Naive B cell (primary cell): ENCODE data around the gene PRKCA. TPM values are rescaled to one million over a fixed set of nuclear protein-coding genes. Genes with fewer than 3 reads are reported as not detected.
A peak's percentile ranks its signal among the peaks of the same experiment; 100 is the strongest.

ENCODE experiments used
- ATAC-seq, 2 donors: fragments of 150-1000 bp; cut with Tn5 transposase; 2 replicates each; pipeline ENCODE4 v1.10.0; 2021; ENCODE audit warnings: low read depth in 2 of 2, mild to moderate bottlenecking in 2 of 2, moderate library complexity in 2 of 2
- DNase-seq: peaks from one replicate; pipeline ENCODE4 v3.0.0; 2022
- H3K27ac Mint-ChIP-seq, 6 donors: one replicate each; pipeline ENCODE4 v1.8.0; 2020 to 2022; ENCODE audit warnings: mild to moderate bottlenecking in 6 of 6, mixed read lengths in 6 of 6, moderate library complexity in 5 of 6, inconsistent platforms in 2 of 6
- H3K27me3 Mint-ChIP-seq, 3 donors: one replicate each; pipeline ENCODE4 v1.8.0; 2021 to 2022; ENCODE audit warnings: mixed read lengths in 3 of 3, mild to moderate bottlenecking in 1 of 3
- H3K36me3 Mint-ChIP-seq, 2 donors: one replicate each; pipeline ENCODE4 v1.8.0; 2020 to 2022; ENCODE audit warnings: mixed read lengths in 2 of 2, inconsistent platforms in 1 of 2, mild to moderate bottlenecking in 1 of 2
- H3K4me1 Mint-ChIP-seq, 3 donors: one replicate each; pipeline ENCODE4 v1.8.0; 2020 to 2022; ENCODE audit warnings: mixed read lengths in 3 of 3, inconsistent platforms in 1 of 3, mild to moderate bottlenecking in 1 of 3, moderate library complexity in 1 of 3
- H3K4me3 Mint-ChIP-seq, 8 donors: one replicate each; pipeline ENCODE4 v1.8.0; 2020 to 2022; ENCODE audit warnings: mild to moderate bottlenecking in 8 of 8, mixed read lengths in 8 of 8, moderate library complexity in 8 of 8, inconsistent platforms in 2 of 8
- H3K9me3 Mint-ChIP-seq, 7 donors: one replicate each; pipeline ENCODE4 v1.8.0; 2020 to 2022; ENCODE audit warnings: mixed read lengths in 7 of 7, mild to moderate bottlenecking in 5 of 7, inconsistent platforms in 2 of 7, moderate library complexity in 1 of 7
- polyA plus RNA-seq, 6 donors: library from polyadenylated mRNA; unstranded; fragments of 300-500 nt; fragmentation: Illumina TruSeq; gene quantifications; one replicate each; pipeline ENCODE4 v1.2.3, GENCODE V29; 2021; ENCODE audit warnings: low read depth in 6 of 6

PRKCA gene
- polyA plus RNA-seq, 6 donors from 2014 or later, result 0.03 to 0.06 TPM; not detected in 4

DNA sequence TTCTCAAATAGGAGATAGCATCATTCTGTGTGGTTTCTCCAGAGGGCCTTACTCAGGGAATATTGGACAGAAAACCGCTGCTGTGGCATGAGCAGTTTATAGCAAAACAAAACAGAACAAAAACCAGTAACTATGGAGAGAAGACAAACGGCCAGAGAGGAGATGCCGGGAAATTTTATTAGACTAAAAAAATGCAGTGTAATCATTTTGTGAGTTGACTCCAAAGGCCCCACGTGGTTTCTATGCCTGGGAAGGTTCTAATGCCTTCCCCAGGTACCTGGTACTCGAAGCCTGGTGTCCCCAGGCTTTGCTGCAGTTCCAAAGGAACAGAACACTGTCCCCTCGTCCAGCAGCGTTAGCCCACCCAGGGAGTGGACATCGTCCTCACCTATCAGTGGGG, 519.6 kb downstream of the PRKCA start:
- Mint-ChIP-seq H3K4me1 (no peaks in the 10 kb centered on the region), H3K9me3 (peaks cover 5 to 27% (median 8%) of the 10 kb centered on the region in 7 donors), H3K36me3 (no peaks in the 10 kb centered on the region), H3K4me3 (no peak overlapping the region), H3K27me3 (peaks cover 10 to 25% (median 17%) of the 10 kb centered on the region in 3 donors), H3K27ac (no peak overlapping the region)
- no peak for ATAC-seq
- DNase-seq, result no peak

DNA sequence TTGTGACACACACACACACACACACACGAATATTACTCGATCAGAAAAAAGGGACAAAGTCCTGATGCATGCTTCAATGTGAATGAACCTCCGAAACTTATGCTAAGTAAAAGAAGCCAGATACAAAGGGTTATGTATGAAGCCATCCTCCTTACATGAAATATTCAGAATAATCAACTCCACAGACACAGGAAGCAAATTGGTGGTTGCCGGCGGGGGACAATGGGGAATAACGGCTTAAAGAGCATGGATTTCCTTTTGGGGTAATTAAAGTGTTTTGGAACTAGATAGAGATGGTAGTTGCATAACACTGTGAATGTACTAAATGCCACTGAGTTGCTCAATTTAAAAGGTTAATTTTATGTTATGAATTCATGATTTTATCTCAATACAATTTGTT, 524.4 kb downstream of the PRKCA start:
- Mint-ChIP-seq H3K27ac (no peak overlapping the region), H3K27me3 (peaks cover 30 to 52% (median 49%) of the 10 kb centered on the region in 3 donors), H3K9me3 (peaks cover 0 to 9% (median 4%) of the 10 kb centered on the region in 7 donors), H3K36me3 (peaks cover 0 to 6% of the 10 kb centered on the region in 2 donors), H3K4me3 (no peak overlapping the region), H3K4me1 (peaks cover 3 to 5% (median 4%) of the 10 kb centered on the region in 3 donors)
- DNase-seq (no peak), ATAC-seq (no peak)

DNA sequence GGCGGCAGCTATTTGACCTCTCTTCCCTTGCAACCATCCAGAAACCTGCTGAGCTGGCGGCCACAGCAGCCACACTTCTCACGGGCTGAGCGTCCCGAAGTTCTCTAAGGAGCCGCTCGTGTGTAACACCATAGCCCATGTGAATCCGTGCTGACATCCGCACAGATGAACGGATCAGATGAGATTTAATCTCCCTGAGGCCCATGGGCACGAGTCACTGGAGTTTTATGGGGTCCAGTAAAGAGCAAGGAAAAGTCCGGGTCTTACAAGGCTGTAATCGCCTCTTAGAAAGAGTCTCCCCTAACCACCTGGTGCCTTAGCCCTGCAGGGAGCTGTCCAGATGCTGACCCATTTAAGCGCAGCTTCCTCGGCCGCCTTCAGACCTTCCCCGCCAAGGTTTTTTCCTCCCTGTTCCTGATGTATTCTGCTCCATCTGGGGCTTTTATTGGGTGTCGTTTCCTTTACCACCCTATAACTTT, 527.0 kb downstream of the PRKCA start:
- Mint-ChIP-seq H3K27me3 (peaks cover 45 to 74% (median 62%) of the 10 kb centered on the region in 3 donors), H3K4me3 (peak overlapping the region in 1 of 8 donors; percentile 36), H3K27ac (no peak overlapping the region), H3K4me1 (peaks cover 4 to 5% (median 4%) of the 10 kb centered on the region in 3 donors), H3K36me3 (peaks cover 0 to 6% of the 10 kb centered on the region in 2 donors), H3K9me3 (peaks cover 0 to 9% (median 4%) of the 10 kb centered on the region in 7 donors)
- DNase-seq (no peak), ATAC-seq (no peak)

DNA sequence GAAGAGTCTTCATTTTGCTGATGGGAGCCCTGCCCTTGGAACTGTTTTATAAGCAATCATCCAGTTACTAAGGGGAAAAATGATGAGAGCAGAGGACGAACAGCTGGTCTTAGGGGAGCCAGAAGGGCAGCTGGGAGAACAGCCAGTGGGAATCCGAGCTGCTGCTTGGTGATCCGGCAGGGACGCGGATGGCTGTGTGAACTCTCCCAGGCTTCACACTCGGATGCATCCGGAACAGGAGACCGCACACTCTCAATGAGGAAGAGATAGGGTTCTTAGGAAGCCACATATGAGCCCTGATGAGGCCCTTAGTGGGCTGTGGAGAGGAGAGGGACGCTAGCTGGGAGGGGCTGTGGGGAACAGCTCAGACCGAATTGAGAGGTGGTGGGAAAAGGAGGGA, 527.5 kb downstream of the PRKCA start:
- Mint-ChIP-seq H3K4me3 (no peak overlapping the region), H3K36me3 (peaks cover 0 to 6% of the 10 kb centered on the region in 2 donors), H3K27ac (no peak overlapping the region), H3K9me3 (peaks cover 0 to 9% (median 4%) of the 10 kb centered on the region in 7 donors), H3K4me1 (peaks cover 4 to 6% (median 5%) of the 10 kb centered on the region in 3 donors), H3K27me3 (peaks cover 41 to 72% (median 62%) of the 10 kb centered on the region in 3 donors)
- DNase-seq, result no peak
- ATAC-seq, result no peak

DNA sequence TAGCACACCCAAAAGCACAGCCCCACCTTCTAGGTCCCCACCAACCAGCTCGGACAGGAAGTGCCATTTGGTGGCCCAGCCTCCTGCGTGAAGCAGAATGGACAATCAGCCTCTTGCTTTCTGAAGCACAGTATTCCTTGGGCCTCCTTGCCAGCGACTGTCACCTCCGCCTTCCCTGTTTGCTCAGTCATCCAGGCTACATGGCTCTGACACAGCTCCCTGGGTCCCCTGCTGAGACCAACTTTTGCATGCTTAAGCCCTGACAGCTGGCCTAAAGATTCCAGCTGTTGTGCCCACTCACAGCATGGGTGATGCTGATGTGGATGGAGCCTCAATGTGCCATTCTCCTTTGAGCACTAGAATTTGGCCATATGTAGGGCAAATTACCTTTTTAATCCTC, 528.0 kb downstream of the PRKCA start:
- Mint-ChIP-seq H3K36me3 (peaks cover 0 to 6% of the 10 kb centered on the region in 2 donors), H3K4me3 (no peak overlapping the region), H3K9me3 (peaks cover 0 to 9% (median 4%) of the 10 kb centered on the region in 7 donors), H3K4me1 (peaks cover 4 to 6% (median 5%) of the 10 kb centered on the region in 3 donors), H3K27ac (no peak overlapping the region), H3K27me3 (peaks cover 40 to 70% (median 62%) of the 10 kb centered on the region in 3 donors)
- DNase-seq (no peak), ATAC-seq (no peak)

DNA sequence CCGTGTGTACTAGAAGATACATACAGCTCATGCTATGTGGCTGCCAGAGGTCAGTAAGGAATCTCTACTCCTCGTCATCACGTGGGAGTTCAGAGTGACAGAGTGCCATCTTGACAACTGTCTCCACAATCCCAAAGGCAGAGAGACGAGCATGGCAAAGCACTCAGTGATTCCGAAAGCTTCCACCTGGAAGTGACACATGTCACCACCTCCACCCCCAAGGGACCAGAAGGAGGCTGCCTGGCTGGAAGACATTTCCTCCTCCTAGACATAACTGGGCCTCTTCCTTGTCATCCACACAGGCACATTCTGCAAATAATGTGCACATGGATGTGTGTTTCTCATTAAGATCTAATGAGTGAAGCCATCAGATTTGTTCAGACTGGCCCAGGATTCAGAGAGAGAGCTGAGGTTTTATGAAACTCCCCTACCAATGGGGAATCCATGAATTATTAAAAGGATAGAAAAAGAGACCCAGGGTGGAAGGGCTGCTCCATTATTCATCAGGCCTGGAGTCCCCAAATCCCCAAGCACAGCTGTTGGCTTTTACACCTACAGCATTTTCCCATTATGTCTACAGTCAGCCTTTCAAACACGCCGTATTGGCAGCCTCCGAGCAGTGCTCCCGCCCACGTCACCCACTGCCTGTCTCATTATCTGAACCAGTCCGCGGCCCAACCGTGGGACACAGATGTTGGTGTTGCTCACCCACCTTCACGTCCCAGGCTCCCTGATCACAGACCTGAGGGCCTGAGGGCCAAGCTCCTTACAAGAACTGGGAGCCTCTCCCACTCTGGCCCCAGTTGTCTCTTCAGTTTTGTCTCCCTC, 529.2 kb downstream of the PRKCA start:
- Mint-ChIP-seq H3K9me3 (peaks cover 0 to 8% (median 4%) of the 10 kb centered on the region in 7 donors), H3K36me3 (peaks cover 0 to 6% of the 10 kb centered on the region in 2 donors), H3K27me3 (peaks cover 44 to 77% (median 66%) of the 10 kb centered on the region in 3 donors), H3K4me3 (no peak overlapping the region), H3K27ac (peak overlapping the region in 1 of 6 donors; percentile 42), H3K4me1 (peaks cover 4 to 8% (median 5%) of the 10 kb centered on the region in 3 donors)
- DNase-seq, result no peak
- ATAC-seq, result no peak

DNA sequence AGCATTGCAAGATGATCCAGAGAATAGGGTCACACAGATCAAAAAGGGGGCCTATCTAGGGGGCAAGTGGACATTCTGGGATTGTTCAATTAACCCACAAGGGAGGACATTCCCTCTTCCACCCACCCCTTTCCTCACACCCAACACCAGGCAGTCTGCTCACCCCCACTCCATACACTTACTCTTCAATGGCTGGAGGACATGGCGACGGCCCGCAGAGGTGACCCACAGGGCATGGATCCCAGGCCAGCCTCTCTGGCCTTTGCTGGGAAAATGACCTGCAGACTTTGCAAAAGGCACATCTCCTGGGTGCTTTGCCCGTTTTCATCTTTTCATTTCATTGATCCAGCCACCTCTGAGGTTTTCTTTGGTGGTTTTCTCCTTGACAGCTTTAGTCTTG, 530.8 kb downstream of the PRKCA start:
- no peak for ATAC-seq
- no peak for DNase-seq
- H3K4me1 Mint-ChIP-seq, result peaks cover 4 to 8% (median 5%) of the 10 kb centered on the region in 3 donors
- H3K9me3 Mint-ChIP-seq, result peaks cover 0 to 6% (median 3%) of the 10 kb centered on the region in 7 donors
- H3K27me3 Mint-ChIP-seq, result peaks cover 50 to 77% (median 75%) of the 10 kb centered on the region in 3 donors
- peaks cover 0 to 6% of the 10 kb centered on the region in 2 donors for H3K36me3 Mint-ChIP-seq
- no peak overlapping the region for H3K27ac Mint-ChIP-seq
- no peak overlapping the region for H3K4me3 Mint-ChIP-seq

DNA sequence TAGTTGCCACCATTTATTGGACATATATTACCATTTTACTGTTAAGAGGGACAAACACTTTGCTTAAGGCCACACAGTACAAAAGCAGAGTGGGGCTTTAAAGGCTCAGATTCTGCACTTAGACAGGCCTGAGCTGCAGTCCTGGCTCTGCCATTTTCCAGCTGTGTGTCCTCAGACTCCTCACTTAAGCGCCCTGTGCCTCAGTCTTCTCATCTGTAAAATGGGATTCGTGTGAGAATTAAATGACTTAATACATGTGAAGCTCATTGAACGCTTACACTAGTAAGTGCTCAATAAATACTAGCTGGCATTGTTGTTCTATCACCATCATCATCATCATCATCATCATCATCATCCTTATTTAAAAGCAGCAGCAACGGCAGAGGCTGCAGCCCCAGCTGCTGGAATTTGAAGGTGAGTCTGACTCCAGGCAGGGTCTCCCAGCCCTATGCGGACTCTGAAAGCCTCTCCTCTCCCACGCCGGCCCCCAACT, 532.1 kb downstream of the PRKCA start:
- peaks cover 4 to 8% (median 5%) of the 10 kb centered on the region in 3 donors for H3K4me1 Mint-ChIP-seq
- ATAC-seq, result no peak
- H3K9me3 Mint-ChIP-seq, result peaks cover 0 to 7% (median 0%) of the 10 kb centered on the region in 7 donors
- peaks cover 0 to under 1% of the 10 kb centered on the region in 2 donors for H3K36me3 Mint-ChIP-seq
- H3K27ac Mint-ChIP-seq, result no peak overlapping the region
- DNase-seq, result no peak
- peaks cover 50 to 77% (median 69%) of the 10 kb centered on the region in 3 donors for H3K27me3 Mint-ChIP-seq
- peak overlapping the region in 1 of 8 donors; percentile 30 for H3K4me3 Mint-ChIP-seq

DNA sequence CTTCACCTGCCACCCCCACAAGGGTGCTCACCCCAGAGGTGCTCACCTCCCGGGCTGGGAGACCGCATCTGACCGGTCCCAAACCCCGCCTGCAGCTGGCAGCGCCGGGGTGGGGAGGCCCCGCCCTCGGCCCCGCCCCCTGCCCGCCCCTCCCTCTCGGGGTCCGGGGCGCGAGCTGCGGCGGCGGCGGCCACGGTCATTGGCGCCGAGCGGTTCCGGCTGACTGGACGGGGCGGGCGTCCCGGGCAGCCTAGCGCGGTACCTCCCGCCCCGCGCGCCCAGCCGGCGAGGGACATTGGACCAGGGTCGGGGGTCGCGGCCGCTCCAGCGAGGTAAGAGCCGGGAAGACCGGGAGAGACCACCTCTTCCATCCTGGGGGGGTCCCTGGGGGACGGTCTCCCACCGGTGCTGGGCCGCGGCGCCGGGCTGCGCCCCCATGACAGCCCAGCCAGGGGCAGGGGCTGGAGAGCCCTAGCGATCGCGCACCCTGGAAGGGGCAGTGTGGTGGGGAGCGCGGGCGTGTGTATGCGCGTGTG, 532.6 kb downstream of the PRKCA start, which contains the start of gene CACNG5:
CACNG5 (plus strand) TSS at position 199 of the 536 bp plus-strand sequence. CDS start 42,216 bp downstream, outside the sequence.
- H3K27me3 Mint-ChIP-seq, result peaks cover 44 to 74% (median 66%) of the 10 kb centered on the region in 3 donors
- no peak for ATAC-seq
- DNase-seq, result no peak
- no peak within 1 kb of the TSS for H3K27ac Mint-ChIP-seq
- no peaks in the 10 kb centered on the region for H3K36me3 Mint-ChIP-seq
- peaks cover 0 to 7% (median 0%) of the 10 kb centered on the region in 7 donors for H3K9me3 Mint-ChIP-seq
- H3K4me1 Mint-ChIP-seq, result peaks cover 2 to 6% (median 2%) of the 10 kb centered on the region in 3 donors
- H3K4me3 Mint-ChIP-seq, result peak within 1 kb of the TSS in 2 of 8 donors; percentile 30 to 43

DNA sequence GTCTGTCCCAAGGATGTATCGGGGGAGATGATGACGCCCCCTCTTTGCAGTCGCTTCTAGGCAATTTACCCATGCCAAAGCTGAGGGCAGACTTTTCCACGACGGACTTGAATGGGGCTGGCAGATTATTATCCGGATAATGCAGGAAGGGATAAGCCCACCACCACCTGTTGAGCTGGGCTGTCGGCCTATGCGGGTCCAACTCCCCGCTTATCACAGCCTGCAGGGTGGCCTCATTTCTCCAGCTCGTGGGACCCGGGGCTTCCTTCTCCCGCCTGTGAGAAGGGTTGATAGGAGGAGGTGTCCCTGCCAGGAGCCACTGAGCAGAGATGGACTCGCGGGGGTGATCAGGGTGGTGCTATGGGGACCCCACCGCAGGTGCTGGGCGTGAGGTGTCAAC, 533.1 kb downstream of the PRKCA start:
- no peak for ATAC-seq
- DNase-seq, result no peak
- Mint-ChIP-seq H3K36me3 (no peaks in the 10 kb centered on the region), H3K4me3 (no peak overlapping the region), H3K9me3 (peaks cover 0 to 7% (median 0%) of the 10 kb centered on the region in 7 donors), H3K27ac (no peak overlapping the region), H3K27me3 (peaks cover 40 to 69% (median 62%) of the 10 kb centered on the region in 3 donors), H3K4me1 (peaks cover 0 to 5% (median 0%) of the 10 kb centered on the region in 3 donors)

DNA sequence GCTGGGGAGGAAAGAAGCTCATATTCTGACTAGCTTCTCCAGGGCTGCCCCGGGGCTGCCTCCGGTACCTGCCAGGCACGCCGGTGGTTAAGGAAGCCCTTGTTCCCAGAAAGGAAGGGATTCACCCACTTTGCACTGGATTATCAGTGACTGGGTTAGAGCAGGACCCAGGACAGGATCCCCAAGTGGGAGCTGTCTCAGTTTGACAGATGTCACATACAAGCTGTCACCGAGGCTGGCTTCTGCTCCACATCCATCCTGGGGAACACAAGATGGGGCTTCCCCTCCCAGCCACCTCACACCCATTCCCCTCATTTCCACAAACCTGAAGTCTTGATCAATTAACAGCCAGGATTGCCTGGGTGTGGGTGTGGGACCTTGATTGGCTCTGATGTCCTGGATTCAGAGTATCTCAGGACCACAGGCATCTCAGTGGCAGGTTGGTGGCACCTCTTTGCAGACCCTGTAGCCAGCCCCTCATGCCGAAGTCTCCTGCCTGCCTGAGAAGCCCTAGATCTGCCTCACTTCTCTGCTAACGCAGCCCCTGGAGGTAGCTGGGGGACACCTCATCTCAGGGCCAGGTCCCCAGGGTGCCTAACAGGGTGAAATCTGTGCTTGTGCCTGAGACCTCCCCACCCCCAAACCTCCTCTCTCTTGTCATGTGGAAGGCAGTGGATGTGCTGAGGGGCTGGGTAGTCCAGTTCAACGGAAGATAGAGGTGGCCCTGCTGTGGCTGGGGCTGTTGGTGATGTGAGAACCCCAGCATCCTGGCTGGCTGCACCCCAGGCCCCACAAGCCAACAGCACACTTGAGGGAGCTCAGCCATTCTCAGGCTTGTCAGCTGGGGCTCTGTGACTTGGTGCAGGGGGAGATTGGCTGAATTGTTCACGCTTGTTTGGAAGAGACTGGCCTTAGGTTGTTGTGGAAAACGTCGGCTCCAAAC, 533.9 kb downstream of the PRKCA start:
- DNase-seq, result no peak
- H3K9me3 Mint-ChIP-seq, result peaks cover 0 to 7% (median 0%) of the 10 kb centered on the region in 7 donors
- H3K27ac Mint-ChIP-seq, result peak overlapping the region in 1 of 6 donors; percentile 77
- peaks cover 0 to 5% (median 0%) of the 10 kb centered on the region in 3 donors for H3K4me1 Mint-ChIP-seq
- H3K4me3 Mint-ChIP-seq, result peak overlapping the region in 1 of 8 donors; percentile 36
- peaks cover 38 to 60% (median 54%) of the 10 kb centered on the region in 3 donors for H3K27me3 Mint-ChIP-seq
- no peaks in the 10 kb centered on the region for H3K36me3 Mint-ChIP-seq
- ATAC-seq, result no peak

DNA sequence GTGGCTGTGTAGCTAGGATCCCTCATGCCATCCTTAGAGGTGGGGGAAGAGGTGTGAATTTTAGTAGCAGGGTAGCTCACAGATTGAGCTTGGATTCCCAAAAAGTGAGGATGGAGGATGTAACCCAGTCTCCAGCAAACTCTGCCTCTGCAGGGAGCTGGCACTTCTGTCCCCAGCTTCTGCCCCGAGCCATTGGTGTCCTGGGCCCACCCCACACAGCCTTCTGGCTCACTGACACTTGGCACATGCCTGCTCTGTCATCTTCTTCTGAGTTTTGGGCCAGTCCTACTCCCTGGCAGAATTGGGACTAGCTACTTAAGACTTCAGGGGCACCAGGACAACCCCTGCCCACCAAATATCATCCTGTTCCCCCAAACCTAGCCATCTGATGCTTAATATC, 534.8 kb downstream of the PRKCA start:
- DNase-seq (no peak), ATAC-seq (no peak)
- Mint-ChIP-seq H3K9me3 (peaks cover 0 to 3% (median 0%) of the 10 kb centered on the region in 7 donors), H3K27me3 (peaks cover 30 to 52% (median 45%) of the 10 kb centered on the region in 3 donors), H3K27ac (no peak overlapping the region), H3K36me3 (no peaks in the 10 kb centered on the region), H3K4me1 (peaks cover 0 to 5% (median 0%) of the 10 kb centered on the region in 3 donors), H3K4me3 (no peak overlapping the region)
